Measurements from ENCODE around the gene NELFE.

DNA sequence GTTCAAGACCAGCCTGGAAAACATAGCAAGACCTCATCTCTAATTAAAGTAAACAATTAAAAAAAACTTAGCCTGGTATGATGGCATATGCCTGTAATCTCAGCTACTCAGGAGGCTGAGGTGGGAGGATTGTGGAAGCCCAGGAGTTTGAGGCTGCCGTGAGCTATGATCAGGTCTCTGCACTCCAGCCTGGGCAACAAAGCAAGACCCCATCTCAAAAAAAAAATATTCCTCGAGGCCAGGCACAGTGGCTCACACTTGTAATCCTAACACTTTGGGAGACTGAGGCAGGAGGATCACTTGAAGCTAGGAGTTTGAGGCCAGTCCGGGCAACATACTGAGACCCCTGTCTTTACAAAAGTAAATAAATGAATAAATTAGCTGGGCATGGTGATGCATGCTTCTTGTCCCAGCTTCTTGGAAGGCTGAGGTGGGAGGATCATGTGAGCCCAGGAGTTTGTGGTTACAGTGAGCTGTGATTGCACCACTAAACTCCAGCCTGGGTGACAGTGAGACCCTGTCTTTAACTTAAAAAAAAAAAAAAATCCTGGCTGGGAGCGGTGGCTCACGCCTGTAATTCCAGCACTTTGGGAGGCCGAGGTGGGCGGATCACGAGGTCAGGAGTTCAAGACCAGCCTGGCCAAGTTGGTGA is 40.6 kb downstream of the NELFE start:
- TF ChIP-seq, protein P1, sequence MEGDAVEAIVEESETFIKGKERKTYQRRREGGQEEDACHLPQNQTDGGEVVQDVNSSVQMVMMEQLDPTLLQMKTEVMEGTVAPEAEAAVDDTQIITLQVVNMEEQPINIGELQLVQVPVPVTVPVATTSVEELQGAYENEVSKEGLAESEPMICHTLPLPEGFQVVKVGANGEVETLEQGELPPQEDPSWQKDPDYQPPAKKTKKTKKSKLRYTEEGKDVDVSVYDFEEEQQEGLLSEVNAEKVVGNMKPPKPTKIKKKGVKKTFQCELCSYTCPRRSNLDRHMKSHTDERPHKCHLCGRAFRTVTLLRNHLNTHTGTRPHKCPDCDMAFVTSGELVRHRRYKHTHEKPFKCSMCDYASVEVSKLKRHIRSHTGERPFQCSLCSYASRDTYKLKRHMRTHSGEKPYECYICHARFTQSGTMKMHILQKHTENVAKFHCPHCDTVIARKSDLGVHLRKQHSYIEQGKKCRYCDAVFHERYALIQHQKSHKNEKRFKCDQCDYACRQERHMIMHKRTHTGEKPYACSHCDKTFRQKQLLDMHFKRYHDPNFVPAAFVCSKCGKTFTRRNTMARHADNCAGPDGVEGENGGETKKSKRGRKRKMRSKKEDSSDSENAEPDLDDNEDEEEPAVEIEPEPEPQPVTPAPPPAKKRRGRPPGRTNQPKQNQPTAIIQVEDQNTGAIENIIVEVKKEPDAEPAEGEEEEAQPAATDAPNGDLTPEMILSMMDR (IDR thresholded peaks at IDR 0.05): no peak
- TF ChIP-seq EZH2phosphoT487 (IDR thresholded peaks at IDR 0.05): no peak

Data from neural progenitor cell (in vitro differentiated cells).